Muscle layer of colon (tissue), 2 donors: ENCODE results near the gene ZDHHC8.
"Not testable (repeated sequence)": the region's sequence is repeated elsewhere in the genome, so short reads cannot be mapped to it uniquely, and the experiment has no call there.

ENCODE experiments used
- H3K27ac ChIP-seq: one replicate; pipeline ENCODE4 v1.7.0; 2013; ENCODE audit warnings: low read depth, mild to moderate bottlenecking, low read length, moderate library complexity
- H3K27me3 ChIP-seq, 2 donors: one replicate each; pipeline ENCODE4 v1.7.0; 2013; ENCODE audit warnings: low read length in 2 of 2, mild to moderate bottlenecking in 2 of 2; ENCODE audit not compliant: insufficient read depth in 2 of 2, control insufficient read depth in 1 of 2
- H3K36me3 ChIP-seq: one replicate; pipeline ENCODE4 v1.7.0; 2013; ENCODE audit warnings: mild to moderate bottlenecking, low read length; ENCODE audit not compliant: insufficient read depth
- H3K4me1 ChIP-seq: one replicate; pipeline ENCODE4 v1.7.0; 2013; ENCODE audit warnings: mild to moderate bottlenecking, low read length; ENCODE audit not compliant: insufficient read depth
- H3K4me3 ChIP-seq, 2 donors: one replicate each; pipeline ENCODE4 v1.7.0; 2013; ENCODE audit warnings: low read length in 2 of 2, low read depth in 1 of 2, mild to moderate bottlenecking in 1 of 2, moderate library complexity in 1 of 2
- H3K9ac ChIP-seq: one replicate; pipeline ENCODE4 v1.7.0; 2013; ENCODE audit warnings: low read length
- H3K9me3 ChIP-seq: one replicate; pipeline ENCODE4 v1.7.0; 2013; ENCODE audit warnings: mild to moderate bottlenecking, low read length
- donor health status: abdominal sarcoma.
- donor health status: Adenocarcinoma of cecum.

Gene ZDHHC8

DNA sequence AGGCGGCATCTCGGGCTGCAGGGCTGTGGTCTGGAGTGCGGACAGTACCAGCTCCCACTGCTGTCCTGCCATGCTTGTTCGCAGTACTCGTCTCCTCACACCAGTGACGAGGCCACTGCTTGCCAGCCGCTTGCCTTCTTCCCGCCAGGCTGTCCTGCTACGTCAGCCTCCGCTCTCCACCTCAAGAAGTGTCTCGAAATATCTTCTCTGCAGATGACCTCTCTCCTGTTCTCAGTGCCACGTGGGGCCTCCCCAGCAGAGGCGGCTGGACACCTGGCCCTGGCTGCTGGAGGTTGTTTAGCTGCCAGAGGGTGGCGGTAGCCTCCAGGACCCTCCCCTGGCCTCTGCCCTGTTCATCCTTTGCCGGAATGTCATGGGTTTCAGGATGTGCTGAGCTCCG is 22.3 kb downstream of the ZDHHC8 start:
- no peaks in the 10 kb centered on the region for H3K9me3 ChIP-seq

DNA sequence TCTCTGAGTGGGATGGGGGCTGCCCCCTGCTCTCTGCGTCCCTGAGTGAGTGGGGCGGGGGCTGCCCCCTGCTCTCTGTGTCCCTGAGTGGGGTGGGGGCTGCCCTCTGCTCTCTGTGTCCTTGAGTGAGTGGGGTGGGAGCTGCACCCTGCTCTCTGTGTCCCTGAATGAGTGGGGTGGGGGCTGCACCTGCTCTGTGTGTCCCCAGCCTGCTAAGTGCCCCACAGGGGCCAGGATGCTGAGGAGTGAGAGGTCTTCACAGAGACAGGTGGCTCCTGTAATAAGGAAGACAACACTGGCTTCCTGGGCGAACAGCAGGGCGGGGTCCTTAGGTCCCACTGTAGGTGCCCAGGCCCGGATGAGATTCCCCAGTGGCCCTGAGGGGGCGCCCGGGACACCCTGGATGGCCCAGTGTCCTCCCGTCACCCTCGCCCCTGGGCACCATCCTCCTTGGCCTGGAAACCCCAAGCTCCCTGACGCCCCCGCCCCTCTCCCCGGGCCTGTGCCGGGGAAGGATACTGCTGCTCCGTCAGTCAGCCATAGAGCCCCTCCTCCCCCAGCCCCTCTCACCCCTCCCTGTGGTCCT is 23.1 kb downstream of the ZDHHC8 start:
- no peak overlapping the region for H3K27ac ChIP-seq
- peaks cover 0 to 36% of the 10 kb centered on the region in 2 donors for H3K27me3 ChIP-seq
- no peak overlapping the region for H3K9ac ChIP-seq
- H3K4me1 ChIP-seq, result no peaks in the 10 kb centered on the region
- no peaks in the 10 kb centered on the region for H3K9me3 ChIP-seq
- H3K4me3 ChIP-seq, result no peak overlapping the region
- H3K36me3 ChIP-seq, result no peaks in the 10 kb centered on the region

More for the DNA sequence above, 22.3 kb downstream of the ZDHHC8 start:
- no peaks in the 10 kb centered on the region for H3K36me3 ChIP-seq
- H3K4me3 ChIP-seq, result no peak overlapping the region
- H3K27me3 ChIP-seq, result peaks cover 0 to 36% of the 10 kb centered on the region in 2 donors
- H3K27ac ChIP-seq, result no peak overlapping the region
- no peaks in the 10 kb centered on the region for H3K4me1 ChIP-seq
- no peak overlapping the region for H3K9ac ChIP-seq

DNA sequence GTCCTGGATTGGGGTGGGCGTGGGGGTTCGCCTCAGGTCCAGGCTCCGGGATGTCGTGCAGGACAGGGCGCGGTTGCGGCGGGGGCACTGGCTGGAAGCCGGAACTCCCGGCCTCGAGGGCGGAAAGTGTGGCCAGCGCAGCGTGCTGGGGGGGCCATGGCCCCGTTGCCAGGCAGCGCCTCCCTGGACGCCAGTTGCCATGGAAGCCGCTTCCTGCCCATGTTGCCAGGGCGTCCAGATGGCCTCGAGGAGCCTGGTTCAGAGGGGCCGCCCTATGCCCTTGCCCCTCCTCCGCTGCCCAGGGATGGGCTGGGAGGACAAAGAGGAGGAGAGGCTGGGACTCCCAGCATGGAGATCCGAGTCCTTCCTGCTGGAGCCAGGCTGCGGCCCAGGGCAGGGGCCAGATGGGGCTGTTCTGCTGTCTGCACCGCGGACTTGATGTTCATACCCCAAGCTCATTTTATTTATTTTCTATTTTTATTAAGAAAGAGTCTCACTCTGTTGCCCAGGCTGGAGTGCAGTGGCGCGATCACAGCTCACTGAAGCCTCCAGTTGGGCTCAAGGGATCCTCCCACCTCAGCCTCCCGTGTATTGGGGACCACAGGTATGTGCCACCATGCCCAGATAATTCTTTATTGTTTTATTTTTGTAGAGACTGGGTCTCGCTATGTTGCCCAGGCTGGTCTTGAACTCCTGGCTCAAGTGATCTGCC is 23.9 kb downstream of the ZDHHC8 start:
- Histone ChIP-seq H3K36me3 (no peaks in the 10 kb centered on the region), H3K9me3 (no peaks in the 10 kb centered on the region), H3K9ac (no peak overlapping the region), H3K27me3 (peaks cover 0 to 36% of the 10 kb centered on the region in 2 donors), H3K4me3 (no peak overlapping the region), H3K4me1 (no peaks in the 10 kb centered on the region), H3K27ac (no peak overlapping the region)

DNA sequence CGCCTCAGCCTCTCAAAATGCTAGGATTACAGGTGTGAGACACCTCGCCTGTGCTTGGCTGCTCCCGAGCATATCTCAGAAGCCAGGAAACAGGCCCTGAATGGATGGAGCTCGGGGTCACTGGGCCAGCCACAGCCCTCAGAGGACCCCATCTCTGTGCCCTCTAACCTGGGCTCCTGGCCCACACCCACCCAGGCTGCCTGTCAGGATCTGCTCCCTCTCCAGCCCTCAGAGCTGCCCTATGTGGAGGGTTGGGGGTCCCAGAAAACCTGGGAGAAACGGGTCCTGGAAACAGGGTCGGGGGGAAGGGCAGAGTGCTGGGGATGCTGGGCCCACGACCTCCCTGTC is 24.4 kb downstream of the ZDHHC8 start:
- H3K27ac ChIP-seq, result no peak overlapping the region
- H3K27me3 ChIP-seq, result peaks cover 0 to 36% of the 10 kb centered on the region in 2 donors
- no peaks in the 10 kb centered on the region for H3K4me1 ChIP-seq
- H3K4me3 ChIP-seq, result no peak overlapping the region
- no peak overlapping the region for H3K9ac ChIP-seq
- no peaks in the 10 kb centered on the region for H3K9me3 ChIP-seq
- no peaks in the 10 kb centered on the region for H3K36me3 ChIP-seq

DNA sequence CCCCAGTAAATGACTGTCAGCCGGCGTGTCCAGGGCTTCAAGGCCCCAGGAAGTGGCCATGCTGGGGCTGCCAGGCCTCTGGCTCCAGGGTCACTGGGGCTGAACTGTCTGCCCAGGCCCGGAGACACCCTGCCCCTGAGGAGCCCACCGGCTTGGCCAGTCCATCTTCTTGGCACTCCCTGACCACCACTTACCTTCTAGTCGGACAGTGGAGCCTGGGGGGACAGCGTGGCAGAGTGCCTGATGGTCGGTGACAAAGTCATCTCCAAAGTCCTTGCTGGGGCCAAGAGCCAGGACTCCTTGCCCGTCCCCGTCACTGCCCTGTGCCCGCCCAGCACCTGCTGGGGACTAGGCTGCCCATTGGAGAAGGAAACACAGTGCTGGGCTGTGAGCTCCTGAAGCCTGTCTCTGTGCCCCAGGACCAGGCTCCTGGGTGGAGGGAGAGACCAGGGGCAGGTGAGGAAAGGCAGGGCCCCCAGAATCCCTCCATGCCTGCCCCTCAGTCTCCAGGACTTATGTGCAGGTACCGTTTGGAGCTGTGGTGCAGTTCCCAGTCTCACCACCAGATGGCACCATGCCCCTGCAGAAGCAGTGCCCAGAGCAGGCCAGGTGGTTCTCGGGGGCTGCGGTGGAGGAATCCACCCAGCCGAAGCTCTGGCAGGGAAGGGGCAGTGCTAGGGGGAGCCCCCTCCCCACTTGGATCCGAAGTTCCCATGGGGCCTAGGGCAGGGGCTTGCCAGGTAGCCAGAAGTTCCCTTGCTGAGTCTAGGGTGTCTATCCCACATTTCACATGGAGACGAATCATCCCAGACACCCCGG is 25.2 kb downstream of the ZDHHC8 start:
- no peak overlapping the region for H3K9ac ChIP-seq

GRCh38 chr22:20157430-20158183 is 26.0 kb downstream of the ZDHHC8 start:
- Histone ChIP-seq H3K4me1 (no peaks in the 10 kb centered on the region), H3K36me3 (no peaks in the 10 kb centered on the region), H3K4me3 (no peak overlapping the region), H3K9me3 (no peaks in the 10 kb centered on the region), H3K27ac (no peak overlapping the region), H3K27me3 (peaks cover 0 to 36% of the 10 kb centered on the region in 2 donors), H3K9ac (no peak overlapping the region)

More for the DNA sequence above, 25.2 kb downstream of the ZDHHC8 start:
- no peaks in the 10 kb centered on the region for H3K36me3 ChIP-seq
- H3K4me1 ChIP-seq, result no peaks in the 10 kb centered on the region
- H3K27me3 ChIP-seq, result peaks cover 0 to 36% of the 10 kb centered on the region in 2 donors
- H3K9me3 ChIP-seq, result no peaks in the 10 kb centered on the region
- no peak overlapping the region for H3K4me3 ChIP-seq
- H3K27ac ChIP-seq, result no peak overlapping the region

DNA sequence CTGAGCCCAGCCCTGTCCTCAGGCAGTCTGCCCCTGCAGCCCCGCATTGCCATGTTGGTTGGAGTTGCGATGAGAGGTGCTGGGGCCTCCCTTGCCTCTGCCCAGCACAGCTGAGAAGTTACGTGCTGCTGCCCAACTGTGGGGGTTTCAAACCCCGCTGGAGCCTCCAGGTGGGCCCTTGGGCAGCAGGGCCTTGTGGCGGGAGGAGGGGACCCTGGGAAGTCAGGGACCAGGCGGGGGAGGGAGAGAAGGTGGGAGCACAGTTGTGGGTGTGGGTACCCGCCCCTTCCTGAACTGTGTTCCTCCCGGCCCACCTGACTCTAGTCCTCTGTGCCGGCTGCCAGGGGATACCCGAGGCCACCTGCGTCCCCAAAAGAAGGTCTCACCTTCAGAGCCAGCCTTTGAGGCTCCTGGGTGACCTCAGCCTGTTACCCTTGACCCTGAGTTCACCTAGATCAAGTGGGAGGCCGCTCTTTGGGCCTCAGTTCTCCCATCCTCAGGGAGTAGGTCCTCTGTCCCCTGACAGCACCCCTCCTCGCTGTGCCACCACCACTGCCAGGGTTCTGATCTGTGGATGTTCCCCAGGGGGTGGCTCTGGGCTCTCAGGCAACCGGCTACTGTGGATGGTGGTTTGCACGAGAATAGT is 26.9 kb downstream of the ZDHHC8 start:
- Histone ChIP-seq H3K4me1 (no peaks in the 10 kb centered on the region), H3K27ac (no peak overlapping the region), H3K36me3 (no peaks in the 10 kb centered on the region), H3K4me3 (no peak overlapping the region), H3K9me3 (no peaks in the 10 kb centered on the region), H3K9ac (no peak overlapping the region), H3K27me3 (peaks cover 0 to 36% of the 10 kb centered on the region in 2 donors)

- Histone ChIP-seq H3K27me3 (peaks cover 0 to 35% of the 10 kb centered on the region in 2 donors), H3K27ac (no peak overlapping the region), H3K9ac (no peak overlapping the region), H3K9me3 (no peaks in the 10 kb centered on the region), H3K36me3 (no peaks in the 10 kb centered on the region), H3K4me1 (no peaks in the 10 kb centered on the region), H3K4me3 (no peak overlapping the region)
Observed at GRCh38 chr22:20159076-20159475, 27.5 kb downstream of the ZDHHC8 start.

GRCh38 chr22:20159531-20159930 is 27.9 kb downstream of the ZDHHC8 start:
- H3K4me1 ChIP-seq, H3K9ac ChIP-seq, H3K9me3 ChIP-seq, H3K36me3 ChIP-seq, H3K27ac ChIP-seq, H3K4me3 ChIP-seq: not testable (repeated sequence)
- peaks cover 0 to 30% of the 10 kb centered on the region in 2 donors for H3K27me3 ChIP-seq

GRCh38 chr22:20160041-20160440 is 28.4 kb downstream of the ZDHHC8 start:
- no peak overlapping the region for H3K9ac ChIP-seq
- peaks cover 0 to 25% of the 10 kb centered on the region in 2 donors for H3K27me3 ChIP-seq
- H3K4me1 ChIP-seq, result no peaks in the 10 kb centered on the region
- no peak overlapping the region for H3K4me3 ChIP-seq
- H3K9me3 ChIP-seq, result no peaks in the 10 kb centered on the region
- H3K27ac ChIP-seq, result no peak overlapping the region
- no peaks in the 10 kb centered on the region for H3K36me3 ChIP-seq

DNA sequence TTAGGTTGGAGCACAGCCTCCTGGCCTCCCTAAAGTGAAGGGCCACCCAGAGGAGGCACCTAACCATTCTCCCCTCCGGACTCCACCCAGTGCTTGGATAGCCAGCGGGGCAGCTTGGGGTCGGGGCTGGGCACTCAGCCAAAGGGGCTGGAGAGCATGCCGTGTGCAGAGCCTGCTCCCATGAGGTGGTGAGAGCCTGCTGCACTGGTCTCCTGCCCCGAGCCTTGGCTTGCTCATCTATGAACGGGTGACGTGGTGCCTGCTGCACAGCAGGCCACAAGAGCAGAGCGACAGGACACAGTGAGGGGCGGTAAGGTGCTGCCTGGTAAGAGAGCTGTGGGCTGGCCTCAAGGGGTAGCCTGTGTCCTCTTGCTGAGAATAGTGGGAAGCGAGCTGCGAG is 33.3 kb downstream of the ZDHHC8 start:
- H3K4me1 ChIP-seq, result no peaks in the 10 kb centered on the region
- no peak overlapping the region for H3K9ac ChIP-seq
- H3K36me3 ChIP-seq, result no peaks in the 10 kb centered on the region
- H3K4me3 ChIP-seq, result no peak overlapping the region
- H3K27me3 ChIP-seq, result peaks cover 0 to 3% of the 10 kb centered on the region in 2 donors
- H3K27ac ChIP-seq, result no peak overlapping the region
- no peaks in the 10 kb centered on the region for H3K9me3 ChIP-seq
